ENCODE results near the gene RFTN1.
A peak's percentile ranks its signal among the peaks of the same experiment; 100 is the strongest.

Gene RFTN1

GRCh38 chr3:16486951-16487480 is 26.5 kb downstream of the RFTN1 start:
- DNase-seq (ENCODE audit: low spot score) = no peak

- no peak for DNase-seq (ENCODE audit: low spot score)
Measured at GRCh38 chr3:16486201-16486600, 27.3 kb downstream of the RFTN1 start.

- DNase-seq (ENCODE audit: low spot score) = no peak
Measured at GRCh38 chr3:16485395-16485992, 28.0 kb downstream of the RFTN1 start.

- DNase-seq (ENCODE audit: low spot score) = no peak
Measured at GRCh38 chr3:16484984-16485383, 28.5 kb downstream of the RFTN1 start.

GRCh38 chr3:16484216-16484615 is 29.3 kb downstream of the RFTN1 start:
- peak; percentile 72 for DNase-seq (ENCODE audit: low spot score)

GRCh38 chr3:16482770-16483531 is 30.5 kb downstream of the RFTN1 start:
- DNase-seq (ENCODE audit: low spot score) = no peak

- no peak for DNase-seq (ENCODE audit: low spot score)
Measured at GRCh38 chr3:16482194-16482769, 31.2 kb downstream of the RFTN1 start.

GRCh38 chr3:16481546-16481897 is 32.0 kb downstream of the RFTN1 start:
- no peak for DNase-seq (ENCODE audit: low spot score)

- DNase-seq (ENCODE audit: low spot score) = no peak
Measured at GRCh38 chr3:16480861-16481545, 32.5 kb downstream of the RFTN1 start.

- DNase-seq (ENCODE audit: low spot score) = no peak
Measured at GRCh38 chr3:16478516-16478915, 35.0 kb downstream of the RFTN1 start.

GRCh38 chr3:16477521-16477920 is 36.0 kb downstream of the RFTN1 start:
- DNase-seq (ENCODE audit: low spot score) = no peak

- no peak for DNase-seq (ENCODE audit: low spot score)
Measured at GRCh38 chr3:16477056-16477455, 36.4 kb downstream of the RFTN1 start.

GRCh38 chr3:16476636-16477035 is 36.9 kb downstream of the RFTN1 start:
- peak; percentile 56 for DNase-seq (ENCODE audit: low spot score)

GRCh38 chr3:16475766-16476165 is 37.7 kb downstream of the RFTN1 start:
- DNase-seq (ENCODE audit: low spot score) = no peak

GRCh38 chr3:16474920-16475319 is 38.6 kb downstream of the RFTN1 start:
- peak; percentile 17 for DNase-seq (ENCODE audit: low spot score)

GRCh38 chr3:16474216-16474615 is 39.3 kb downstream of the RFTN1 start:
- DNase-seq (ENCODE audit: low spot score) = no peak

GRCh38 chr3:16472593-16472992 is 40.9 kb downstream of the RFTN1 start:
- no peak for DNase-seq (ENCODE audit: low spot score)

GRCh38 chr3:16471897-16472296 is 41.6 kb downstream of the RFTN1 start:
- DNase-seq (ENCODE audit: low spot score) = no peak

- DNase-seq (ENCODE audit: low spot score) = no peak
Measured at GRCh38 chr3:16470590-16470989, 42.9 kb downstream of the RFTN1 start.

- DNase-seq (ENCODE audit: low spot score) = no peak
Measured at GRCh38 chr3:16468336-16469098, 45.0 kb downstream of the RFTN1 start.

GRCh38 chr3:16468002-16468335 is 45.5 kb downstream of the RFTN1 start:
- DNase-seq (ENCODE audit: low spot score) = no peak

- DNase-seq (ENCODE audit: low spot score) = no peak
Measured at GRCh38 chr3:16467393-16467792, 46.1 kb downstream of the RFTN1 start.
